ENCODE data around the gene POLG. TPM values are rescaled to one million over a fixed set of nuclear protein-coding genes. Genes with fewer than 3 reads are reported as not detected.

POLG gene
- total and polyA plus RNA-seq, 2 of the 4 experiments (the other 2 are of a cell fraction) = 19.9 to 30.6 TPM

- Histone ChIP-seq H2BK5ac (ENCODE audit: low read depth, low read length, poor library complexity, severe bottlenecking) (no peak overlapping the region), H3K9ac (ENCODE audit: low read depth, low read length) (no peak overlapping the region), H3K18ac (ENCODE audit: low read depth, low read length) (no peak overlapping the region), H3K4me3 (ENCODE audit: insufficient read depth, low read depth, low read length) (no peak overlapping the region), H4K91ac (ENCODE audit: insufficient read depth, low read depth, low read length) (no peak overlapping the region), H2BK15ac (ENCODE audit: low read depth, low read length) (no peak overlapping the region), H3K9me1 (ENCODE audit: insufficient read depth, low read length) (peaks cover 6% of the 10 kb centered on the region; the same call in 1 of the 2 replicates), H2AK9ac (replicated peaks; ENCODE audit: low read depth, low read length, poor library complexity) (no peak overlapping the region), H3K56ac (ENCODE audit: extremely low read depth, insufficient read depth, low read length) (no peak overlapping the region), H2BK120ac (ENCODE audit: low read depth, low read length) (no peak overlapping the region), H2AK5ac (ENCODE audit: low read depth, low read length) (no peak overlapping the region), H4K20me1 (ENCODE audit: insufficient read depth, low read length) (peaks cover 64% of the 10 kb centered on the region), H3K36me3 (ENCODE audit: control insufficient read depth, insufficient read depth, low read length) (peaks cover 66% of the 10 kb centered on the region), H3K9me3 (ENCODE audit: control insufficient read depth, insufficient read depth, low read length) (no peaks in the 10 kb centered on the region), H2AFZ (replicated peaks; ENCODE audit: low read length, poor library complexity) (no peak overlapping the region), H4K5ac (ENCODE audit: low read depth, low read length) (no peak overlapping the region), H3K27ac (ENCODE audit: insufficient read depth, low read length) (no peak overlapping the region), H3K27me3 (ENCODE audit: control insufficient read depth, insufficient read depth, low read length) (no peaks in the 10 kb centered on the region), H3K4ac (ENCODE audit: low read depth, low read length) (no peak overlapping the region), H3K23ac (ENCODE audit: low read depth, low read length) (no peak overlapping the region), H4K8ac (ENCODE audit: low read depth in 2 of 2, low read length in 2 of 2) (no peak overlapping the region), H3K79me1 (ENCODE audit: low read depth in 1 of 2, low read length in 2 of 2) (peaks cover 43 to 73% of the 10 kb centered on the region in 2 experiments), H3K14ac (replicated peaks; ENCODE audit: low read depth, low read length) (no peak overlapping the region), H3K4me1 (ENCODE audit: control insufficient read depth, insufficient read depth, low read length) (peaks cover 11% of the 10 kb centered on the region; the same call in 1 of the 2 replicates), H3K4me2 (ENCODE audit: low read depth, low read length) (no peak overlapping the region), H2BK20ac (ENCODE audit: low read depth, low read length) (no peak overlapping the region)
- dilution Hi-C loops (cut with HindIII; ENCODE audit: low sequenced_read_pairs, unreplicated experiment) (no loop called here), intact Hi-C loops (cut with micrococcal nuclease) (no loop called here), in situ Hi-C loops (cut with MboI; ENCODE audit: low sequenced_read_pairs) (no loop called here)
- ChIA-PET CTCF (no interaction called here), POLR2A (ENCODE audit: unreplicated experiment) (no interaction called here)
- BruUV-seq (replicated peaks) = no TSS peak
- no peak for ATAC-seq (ENCODE audit: low read depth)
- WGBS, 2 experiments (ENCODE audit: extremely low coverage in 2 of 2, insufficient read length in 1 of 2) = no CpG with 5 or more reads among the region's 6 CpGs
- no peak for DNase-seq
- TF ChIP-seq FOS (IDR thresholded peaks at IDR 0.05; ENCODE audit: low read depth, low read length) (no peak), NFE2L2 (IDR thresholded peaks at IDR 0.05; ENCODE audit: low read depth, low read length) (no peak), BHLHE40 (IDR thresholded peaks at IDR 0.05; ENCODE audit: low read depth, low read length) (no peak), ELK1 (IDR thresholded peaks at IDR 0.05; ENCODE audit: borderline replicate concordance, low read depth, low read length) (no peak), SMC3 (IDR thresholded peaks at IDR 0.05; ENCODE audit: low read depth, low read length) (no peak), USF2 (IDR thresholded peaks at IDR 0.05; ENCODE audit: low read depth, low read length) (no peak), RCOR1 (IDR thresholded peaks at IDR 0.05; ENCODE audit: insufficient replicate concordance, low read length) (no peak), MXI1 (IDR thresholded peaks at IDR 0.05; ENCODE audit: borderline replicate concordance, low read depth, low read length) (no peak), RFX5 (IDR thresholded peaks at IDR 0.05; ENCODE audit: low read depth, low read length) (no peak), MAFK (IDR thresholded peaks at IDR 0.05; ENCODE audit: low read depth, low read length) (no peak), MAZ (IDR thresholded peaks at IDR 0.05; ENCODE audit: borderline replicate concordance, low read depth, low read length) (no peak), CHD1 (IDR thresholded peaks at IDR 0.05; ENCODE audit: low read depth, low read length) (no peak), CEBPB (IDR thresholded peaks at IDR 0.05; ENCODE audit: low read depth, low read length) (no peak), RAD21 (IDR thresholded peaks at IDR 0.05; ENCODE audit: low read length) (no peak), POLR2A (IDR thresholded peaks at IDR 0.05; ENCODE audit: low read depth, low read length) (no peak)
- TF ChIP-seq, protein P1, sequence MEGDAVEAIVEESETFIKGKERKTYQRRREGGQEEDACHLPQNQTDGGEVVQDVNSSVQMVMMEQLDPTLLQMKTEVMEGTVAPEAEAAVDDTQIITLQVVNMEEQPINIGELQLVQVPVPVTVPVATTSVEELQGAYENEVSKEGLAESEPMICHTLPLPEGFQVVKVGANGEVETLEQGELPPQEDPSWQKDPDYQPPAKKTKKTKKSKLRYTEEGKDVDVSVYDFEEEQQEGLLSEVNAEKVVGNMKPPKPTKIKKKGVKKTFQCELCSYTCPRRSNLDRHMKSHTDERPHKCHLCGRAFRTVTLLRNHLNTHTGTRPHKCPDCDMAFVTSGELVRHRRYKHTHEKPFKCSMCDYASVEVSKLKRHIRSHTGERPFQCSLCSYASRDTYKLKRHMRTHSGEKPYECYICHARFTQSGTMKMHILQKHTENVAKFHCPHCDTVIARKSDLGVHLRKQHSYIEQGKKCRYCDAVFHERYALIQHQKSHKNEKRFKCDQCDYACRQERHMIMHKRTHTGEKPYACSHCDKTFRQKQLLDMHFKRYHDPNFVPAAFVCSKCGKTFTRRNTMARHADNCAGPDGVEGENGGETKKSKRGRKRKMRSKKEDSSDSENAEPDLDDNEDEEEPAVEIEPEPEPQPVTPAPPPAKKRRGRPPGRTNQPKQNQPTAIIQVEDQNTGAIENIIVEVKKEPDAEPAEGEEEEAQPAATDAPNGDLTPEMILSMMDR (conservative IDR thresholded peaks at IDR 0.05; ENCODE audit: low read depth, low read length) = no peak
Observed at GRCh38 chr15:89330119-89330518, 4.5 kb downstream of the POLG start.

Measured in IMR-90 (cell line).